Measurements from ENCODE around the gene DNPEP.
"Not testable (repeated sequence)": the region's sequence is repeated elsewhere in the genome, so short reads cannot be mapped to it uniquely, and the experiment has no call there.

DNPEP gene

DNA sequence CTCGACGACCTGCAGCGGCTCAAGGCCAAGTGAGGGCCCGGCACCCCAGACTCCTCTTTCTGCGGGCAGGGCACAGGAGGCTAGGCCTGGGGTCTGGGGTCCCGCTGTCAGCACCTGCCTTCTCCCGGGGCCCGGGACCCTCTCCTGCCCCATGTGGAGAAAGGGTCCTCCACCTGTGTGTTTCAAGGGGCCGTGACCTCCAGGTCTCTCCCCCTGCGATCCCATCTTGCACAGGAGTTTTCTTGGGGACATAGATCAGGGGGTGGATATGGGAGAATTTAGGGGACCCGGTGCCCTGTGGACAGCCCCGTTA is 31.3 kb upstream of the DNPEP start:
- DNase-seq, result no peak

DNA sequence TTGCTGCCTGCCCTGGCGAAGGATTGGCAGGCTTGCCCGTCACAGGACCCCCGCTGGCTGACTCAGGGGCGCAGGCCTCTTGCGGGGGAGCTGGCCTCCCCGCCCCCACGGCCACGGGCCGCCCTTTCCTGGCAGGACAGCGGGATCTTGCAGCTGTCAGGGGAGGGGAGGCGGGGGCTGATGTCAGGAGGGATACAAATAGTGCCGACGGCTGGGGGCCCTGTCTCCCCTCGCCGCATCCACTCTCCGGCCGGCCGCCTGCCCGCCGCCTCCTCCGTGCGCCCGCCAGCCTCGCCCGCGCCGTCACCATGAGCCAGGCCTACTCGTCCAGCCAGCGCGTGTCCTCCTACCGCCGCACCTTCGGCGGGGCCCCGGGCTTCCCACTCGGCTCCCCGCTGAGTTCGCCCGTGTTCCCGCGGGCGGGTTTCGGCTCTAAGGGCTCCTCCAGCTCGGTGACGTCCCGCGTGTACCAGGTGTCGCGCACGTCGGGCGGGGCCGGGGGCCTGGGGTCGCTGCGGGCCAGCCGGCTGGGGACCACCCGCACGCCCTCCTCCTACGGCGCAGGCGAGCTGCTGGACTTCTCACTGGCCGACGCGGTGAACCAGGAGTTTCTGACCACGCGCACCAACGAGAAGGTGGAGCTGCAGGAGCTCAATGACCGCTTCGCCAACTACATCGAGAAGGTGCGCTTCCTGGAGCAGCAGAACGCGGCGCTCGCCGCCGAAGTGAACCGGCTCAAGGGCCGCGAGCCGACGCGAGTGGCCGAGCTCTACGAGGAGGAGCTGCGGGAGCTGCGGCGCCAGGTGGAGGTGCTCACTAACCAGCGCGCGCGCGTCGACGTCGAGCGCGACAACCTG is 30.7 kb upstream of the DNPEP start, which contains the start of gene DES:
Gene DES (plus strand): TSS at position 223 of the 857 bp plus-strand sequence. CDS start 86 bp downstream, at position 309.
- no peak for DNase-seq

DNA sequence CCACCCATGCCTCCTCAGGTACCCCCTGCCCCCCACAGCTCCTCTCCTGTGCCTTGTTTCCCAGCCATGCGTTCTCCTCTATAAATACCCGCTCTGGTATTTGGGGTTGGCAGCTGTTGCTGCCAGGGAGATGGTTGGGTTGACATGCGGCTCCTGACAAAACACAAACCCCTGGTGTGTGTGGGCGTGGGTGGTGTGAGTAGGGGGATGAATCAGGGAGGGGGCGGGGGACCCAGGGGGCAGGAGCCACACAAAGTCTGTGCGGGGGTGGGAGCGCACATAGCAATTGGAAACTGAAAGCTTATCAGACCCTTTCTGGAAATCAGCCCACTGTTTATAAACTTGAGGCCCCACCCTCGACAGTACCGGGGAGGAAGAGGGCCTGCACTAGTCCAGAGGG is 29.7 kb upstream of the DNPEP start:
- no peak for DNase-seq

DNA sequence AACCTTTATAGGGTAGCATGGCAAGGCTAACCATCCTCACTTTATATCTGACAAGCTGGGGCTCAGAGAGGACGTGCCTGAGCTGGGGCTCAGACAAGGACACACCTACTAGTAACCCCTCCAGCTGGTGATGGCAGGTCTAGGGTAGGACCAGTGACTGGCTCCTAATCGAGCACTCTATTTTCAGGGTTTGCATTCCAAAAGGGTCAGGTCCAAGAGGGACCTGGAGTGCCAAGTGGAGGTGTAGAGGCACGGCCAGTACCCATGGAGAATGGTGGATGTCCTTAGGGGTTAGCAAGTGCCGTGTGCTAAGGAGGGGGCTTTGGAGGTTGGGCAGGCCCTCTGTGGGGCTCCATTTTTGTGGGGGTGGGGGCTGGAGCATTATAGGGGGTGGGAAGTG is 29.2 kb upstream of the DNPEP start:
- no peak for DNase-seq

DNA sequence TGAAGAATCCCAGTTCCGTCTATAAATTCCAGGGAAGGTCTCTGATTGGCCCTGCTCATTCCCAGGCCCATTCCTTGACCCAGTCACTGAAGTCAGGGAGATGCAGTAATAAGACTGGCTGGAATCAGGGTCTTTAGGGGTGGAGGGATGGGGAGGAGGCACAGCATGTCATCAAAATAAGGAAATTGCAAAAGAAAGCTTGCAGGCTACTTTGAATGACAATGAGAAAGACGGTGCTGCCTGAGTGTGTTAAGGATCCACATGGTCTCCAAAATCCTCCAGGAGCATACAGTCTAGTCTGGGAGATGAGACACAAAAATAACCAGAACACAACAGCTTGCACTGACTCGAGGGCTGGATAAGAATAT is 28.5 kb upstream of the DNPEP start:
- DNase-seq, result no peak

DNA sequence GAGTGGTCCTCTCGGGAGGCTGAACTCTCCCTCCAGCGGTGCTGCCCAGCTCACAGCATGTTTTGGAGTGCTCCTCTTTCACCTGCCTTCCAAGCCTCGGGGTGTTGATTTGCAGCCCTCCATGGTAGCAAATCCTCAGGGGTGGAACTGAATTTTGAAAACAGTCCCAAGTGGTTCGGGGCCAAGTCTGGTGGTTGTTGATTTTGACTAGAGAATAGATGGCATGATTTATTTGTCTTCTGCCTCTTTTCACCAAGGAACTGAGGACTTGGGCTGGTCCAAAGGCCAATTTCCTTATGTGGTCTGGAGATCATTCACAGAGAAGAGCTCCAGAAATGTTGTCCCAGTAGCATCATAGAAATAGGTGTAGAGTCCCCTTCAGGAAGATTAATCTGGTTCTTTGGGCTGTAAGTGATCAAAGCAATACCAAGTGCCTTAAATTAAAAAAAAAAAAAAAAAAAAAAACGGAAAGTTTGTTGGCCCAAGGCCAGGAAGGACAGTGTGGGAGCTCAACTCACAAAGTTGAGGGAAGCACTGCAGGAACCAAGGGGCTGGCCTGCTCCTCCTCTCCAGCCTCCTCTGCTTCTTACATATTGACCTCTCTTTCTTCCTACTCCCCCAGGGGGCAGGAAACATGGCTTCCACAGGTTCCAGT is 28.0 kb upstream of the DNPEP start:
- DNase-seq, result no peak

DNA sequence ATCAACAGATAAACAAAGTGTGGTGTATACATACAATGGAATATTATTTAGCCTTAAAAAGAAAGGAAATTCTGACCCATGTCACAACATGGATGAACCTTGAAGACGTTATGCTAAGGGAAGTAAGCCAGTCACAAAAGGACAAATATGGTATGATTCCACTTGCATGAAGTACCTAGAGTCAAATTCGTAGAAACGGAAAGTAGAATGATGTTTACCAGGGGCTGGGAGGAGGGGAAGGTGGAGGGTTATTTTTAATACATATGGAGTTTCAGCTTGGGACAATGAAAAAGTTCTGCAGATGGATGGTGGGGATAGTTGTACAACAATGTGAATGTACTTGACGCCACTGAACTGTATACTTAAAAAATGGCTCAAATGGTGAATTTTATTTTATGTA is 27.1 kb upstream of the DNPEP start:
- DNase-seq, result no peak

DNA sequence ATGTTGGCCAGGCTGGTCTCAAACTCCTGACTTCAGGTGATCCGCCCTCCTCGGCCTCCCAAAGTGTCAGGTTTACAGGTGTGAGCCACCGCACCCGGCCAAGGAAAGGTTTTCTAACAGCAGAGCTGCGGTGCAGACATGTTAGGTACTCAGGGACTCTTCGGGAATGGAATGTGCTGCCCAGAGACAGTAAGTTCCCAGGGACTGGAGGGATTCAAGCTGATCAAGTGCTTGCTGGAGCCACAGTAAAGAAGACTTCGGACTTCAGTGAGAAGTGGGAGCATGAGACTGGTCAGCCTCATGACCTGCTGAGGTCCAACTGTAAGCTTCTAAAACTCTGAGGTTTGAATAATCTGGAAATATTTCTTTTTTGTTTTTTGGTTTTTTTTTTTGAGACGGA is 22.7 kb upstream of the DNPEP start:
- no peak for DNase-seq

DNA sequence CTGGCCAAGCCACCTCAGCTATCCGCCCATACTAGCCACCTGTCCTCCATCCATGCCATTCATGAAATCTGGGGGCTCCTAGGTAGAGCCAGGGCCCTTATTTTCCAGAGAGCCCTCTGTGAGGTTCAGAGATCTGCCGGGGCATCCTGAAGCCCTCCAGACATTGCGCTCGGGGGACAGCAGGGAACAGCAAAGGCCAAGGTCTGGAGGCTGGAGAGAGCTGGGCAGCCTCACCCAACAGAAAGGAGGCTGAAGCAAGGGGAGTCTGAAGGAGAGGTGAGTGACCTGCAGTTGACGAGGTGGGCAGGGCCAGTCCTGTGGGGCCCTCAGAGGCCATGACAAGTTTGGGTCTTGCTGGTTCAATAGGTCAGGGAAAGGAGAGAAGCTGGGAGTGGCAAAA is 21.9 kb upstream of the DNPEP start:
- DNase-seq, result no peak

DNA sequence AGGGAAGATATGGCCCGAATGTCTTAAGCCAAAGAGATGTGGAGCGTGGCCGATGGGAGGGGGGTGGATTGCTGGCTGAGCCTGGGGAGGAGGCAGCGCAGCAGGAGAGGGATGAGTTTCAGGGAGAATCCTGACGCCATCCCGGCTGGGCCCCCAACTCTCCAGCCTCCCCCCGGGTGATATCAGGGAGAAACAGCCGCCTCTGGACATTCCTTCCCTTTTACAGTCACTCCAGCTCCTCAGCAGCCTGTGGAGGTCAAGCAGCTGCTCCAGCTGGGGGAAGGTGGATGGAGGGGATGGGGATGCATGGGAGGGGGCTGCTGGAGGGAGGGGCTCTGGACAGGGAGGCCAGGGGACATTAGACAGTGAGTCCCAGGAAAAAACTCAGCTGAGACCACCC is 20.9 kb upstream of the DNPEP start:
- no peak for DNase-seq

DNA sequence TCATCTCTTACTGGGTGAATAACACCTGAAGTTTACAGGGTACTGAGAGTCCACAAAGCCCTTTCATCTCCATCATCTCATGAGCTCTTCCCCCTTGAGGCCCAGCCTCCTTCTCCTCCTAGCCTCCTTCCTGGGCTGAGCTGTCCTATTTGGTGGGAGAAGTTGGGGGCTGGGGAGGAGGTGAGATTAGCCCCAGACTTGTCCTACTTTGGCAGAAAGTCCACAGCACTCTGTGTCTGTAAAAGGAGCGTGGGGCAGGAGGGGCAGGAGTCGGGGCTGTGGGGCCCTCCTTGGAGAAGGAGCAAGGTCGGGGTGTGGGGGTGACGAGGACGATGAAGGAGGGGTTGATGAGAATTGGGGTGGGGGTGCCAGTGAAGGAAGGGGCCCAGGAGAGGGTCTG is 20.5 kb upstream of the DNPEP start:
- no peak for DNase-seq

DNA sequence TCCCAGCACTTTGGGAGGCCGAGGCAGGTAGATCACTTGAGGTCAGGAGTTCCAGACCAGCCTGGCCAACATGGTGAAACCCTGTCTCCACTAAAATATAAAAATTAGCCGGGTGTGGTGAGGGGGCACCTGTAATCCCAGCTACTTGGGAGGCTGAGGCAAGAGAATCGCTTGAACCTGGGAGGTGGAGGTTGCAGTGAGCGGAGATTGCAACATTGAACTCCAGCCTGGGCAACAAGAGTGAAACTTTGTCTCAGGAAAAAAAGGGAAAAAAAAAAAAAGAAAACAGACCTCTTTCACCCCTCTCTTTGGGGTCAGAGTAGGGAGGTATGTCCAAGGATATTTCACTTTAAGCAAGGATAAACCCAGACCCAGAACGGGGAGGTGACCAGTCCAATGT is 19.6 kb upstream of the DNPEP start:
- DNase-seq, result not testable (repeated sequence)

DNA sequence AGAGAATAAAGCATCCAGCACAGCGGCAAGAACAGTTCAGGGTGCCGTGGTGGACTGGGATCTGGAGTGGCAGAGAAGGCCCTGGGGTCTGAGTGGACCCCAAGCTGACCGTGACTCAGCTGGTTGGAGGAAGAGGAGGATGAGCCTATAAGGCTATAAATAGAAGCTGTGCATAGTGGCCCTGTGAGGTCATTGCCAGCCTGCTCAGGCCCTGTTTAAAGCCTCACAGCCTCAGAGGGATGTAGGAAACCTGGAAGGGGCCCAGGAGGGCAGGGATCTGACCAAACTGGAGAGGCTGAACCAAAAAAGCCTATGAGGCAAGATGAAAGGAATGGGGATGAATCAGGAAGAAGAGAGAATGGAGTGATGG is 19.1 kb upstream of the DNPEP start:
- DNase-seq, result no peak

DNA sequence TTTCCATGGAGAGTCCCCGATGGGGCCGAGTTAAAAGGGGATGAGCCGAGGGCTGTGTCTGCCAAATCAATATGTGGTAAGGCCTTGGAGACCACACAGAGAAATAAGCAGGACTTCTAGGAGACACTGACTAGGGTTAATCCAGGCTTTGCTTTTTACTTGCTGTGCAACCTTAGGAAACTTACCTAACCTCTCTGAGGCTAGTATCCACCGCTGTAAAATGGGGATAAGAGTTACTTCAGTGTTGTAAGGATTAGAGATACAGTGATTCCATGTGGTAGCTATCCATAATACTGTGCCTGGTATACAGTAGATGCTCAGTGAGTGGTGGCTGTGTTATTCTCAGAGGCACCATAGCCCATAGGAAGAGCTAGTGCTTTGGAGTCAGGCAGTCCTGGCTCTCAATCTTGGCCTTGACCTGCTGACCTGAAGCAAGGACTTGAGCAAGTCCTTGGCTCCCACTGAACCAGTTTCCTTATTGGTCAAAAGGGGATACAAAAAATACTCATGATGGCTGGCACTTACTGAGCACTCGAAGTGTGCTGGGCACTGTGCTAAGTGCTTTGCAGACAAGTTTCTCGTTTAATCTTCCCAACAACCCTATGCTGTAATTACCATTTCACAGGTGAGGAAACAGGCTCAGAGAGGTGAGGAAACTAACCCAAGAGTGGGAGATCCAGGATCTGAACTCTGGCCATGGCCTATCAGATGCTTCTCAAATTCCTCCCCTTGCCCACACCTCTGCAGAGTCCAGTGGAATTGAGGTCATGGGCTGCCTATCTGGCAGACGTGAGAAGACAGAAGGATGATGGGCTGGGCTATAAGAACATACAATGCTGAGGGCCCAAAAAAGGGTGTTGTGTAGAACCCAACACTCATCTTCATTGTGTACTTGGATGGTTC is 18.5 kb upstream of the DNPEP start:
- no peak for DNase-seq

DNA sequence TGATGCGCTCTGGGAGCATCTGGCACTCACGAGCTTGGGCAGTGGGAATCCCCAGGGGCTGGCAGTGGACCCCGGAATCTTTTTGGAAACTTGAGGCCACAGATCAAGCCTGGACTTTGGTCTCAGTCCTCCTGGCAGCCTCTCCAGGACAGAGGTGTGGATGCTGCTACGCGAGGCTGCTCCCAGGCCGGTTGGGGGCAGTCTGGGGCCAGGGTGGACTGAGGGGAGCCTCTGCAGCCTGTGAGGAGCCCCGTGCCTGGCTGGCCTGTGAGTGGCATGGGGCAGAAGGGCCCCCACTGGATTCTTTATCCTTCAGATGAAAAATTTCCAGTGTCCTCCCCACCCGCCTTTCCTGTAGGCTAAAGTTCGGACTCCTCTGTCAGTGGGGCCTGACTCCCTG is 17.7 kb upstream of the DNPEP start:
- DNase-seq, result no peak

DNA sequence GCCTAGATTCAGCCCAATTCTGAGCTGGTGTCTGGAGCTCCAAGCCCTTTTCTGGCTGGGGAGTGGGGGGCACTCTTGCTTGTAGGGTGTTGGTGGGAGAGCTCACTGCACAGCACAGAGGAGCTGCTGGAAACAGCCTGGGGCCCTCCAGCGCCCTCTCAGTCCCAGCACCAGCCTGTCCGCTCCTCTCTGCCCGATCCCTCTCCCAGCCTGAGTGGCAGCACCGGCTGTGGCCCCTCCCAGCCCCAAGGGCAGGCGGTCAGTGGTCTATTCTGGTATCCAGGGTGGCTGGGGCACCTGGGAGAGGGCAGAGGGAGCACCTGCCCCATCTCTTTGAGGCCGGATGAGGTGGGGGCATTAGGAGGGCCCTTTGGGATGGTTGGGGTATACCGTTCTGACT is 17.2 kb upstream of the DNPEP start:
- DNase-seq, result no peak

DNA sequence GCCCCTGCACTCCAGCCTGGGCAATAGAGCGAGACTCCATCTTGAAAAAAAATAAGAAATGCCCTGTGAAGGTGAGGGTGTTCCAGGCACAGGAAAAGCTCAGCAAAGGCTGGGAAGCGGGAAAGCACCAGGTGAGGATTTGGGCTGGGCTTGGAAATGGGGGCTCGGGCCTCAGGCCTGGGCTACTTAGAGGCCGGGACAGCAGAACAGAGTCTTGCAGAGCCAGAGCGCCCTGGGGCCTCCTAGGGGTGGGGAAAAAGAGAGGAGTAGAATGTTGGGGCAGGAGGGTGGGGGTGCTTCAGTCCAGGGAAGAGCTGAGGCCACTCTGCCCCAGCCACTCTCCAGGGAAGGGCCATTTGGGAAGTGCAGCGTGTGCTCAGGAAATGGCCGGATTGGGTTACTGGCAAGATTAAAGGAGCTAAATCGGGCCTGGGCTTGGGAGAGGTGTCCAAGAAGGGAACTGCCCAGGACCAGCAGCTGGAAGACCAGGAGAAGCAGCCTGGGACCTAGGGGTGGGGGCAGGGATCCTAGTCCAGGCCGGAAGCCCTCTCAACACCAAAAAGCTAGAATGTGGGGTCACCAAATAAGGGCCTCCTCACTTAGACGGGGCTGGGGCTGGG is 16.7 kb upstream of the DNPEP start:
- DNase-seq, result no peak

DNA sequence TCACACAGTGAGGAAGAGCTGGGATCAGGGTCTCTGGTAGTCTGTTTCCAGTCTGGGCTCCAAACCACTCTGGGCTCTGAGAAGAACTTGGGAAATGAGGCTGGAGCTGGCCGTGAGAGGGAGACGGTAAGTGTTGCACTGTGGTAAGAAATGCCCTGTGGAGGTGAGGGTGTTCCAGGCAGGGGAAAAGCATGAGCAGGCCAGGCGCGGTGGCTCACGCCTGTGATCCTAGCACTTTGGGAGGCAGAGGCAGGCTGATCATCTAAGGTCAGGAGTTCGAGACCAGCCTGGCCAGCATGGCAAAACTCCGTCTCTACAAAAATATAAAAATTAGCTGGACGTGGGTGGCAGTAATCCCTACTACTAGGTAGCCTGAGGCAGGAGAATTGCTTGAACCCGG is 16.1 kb upstream of the DNPEP start:
- no peak for DNase-seq

DNA sequence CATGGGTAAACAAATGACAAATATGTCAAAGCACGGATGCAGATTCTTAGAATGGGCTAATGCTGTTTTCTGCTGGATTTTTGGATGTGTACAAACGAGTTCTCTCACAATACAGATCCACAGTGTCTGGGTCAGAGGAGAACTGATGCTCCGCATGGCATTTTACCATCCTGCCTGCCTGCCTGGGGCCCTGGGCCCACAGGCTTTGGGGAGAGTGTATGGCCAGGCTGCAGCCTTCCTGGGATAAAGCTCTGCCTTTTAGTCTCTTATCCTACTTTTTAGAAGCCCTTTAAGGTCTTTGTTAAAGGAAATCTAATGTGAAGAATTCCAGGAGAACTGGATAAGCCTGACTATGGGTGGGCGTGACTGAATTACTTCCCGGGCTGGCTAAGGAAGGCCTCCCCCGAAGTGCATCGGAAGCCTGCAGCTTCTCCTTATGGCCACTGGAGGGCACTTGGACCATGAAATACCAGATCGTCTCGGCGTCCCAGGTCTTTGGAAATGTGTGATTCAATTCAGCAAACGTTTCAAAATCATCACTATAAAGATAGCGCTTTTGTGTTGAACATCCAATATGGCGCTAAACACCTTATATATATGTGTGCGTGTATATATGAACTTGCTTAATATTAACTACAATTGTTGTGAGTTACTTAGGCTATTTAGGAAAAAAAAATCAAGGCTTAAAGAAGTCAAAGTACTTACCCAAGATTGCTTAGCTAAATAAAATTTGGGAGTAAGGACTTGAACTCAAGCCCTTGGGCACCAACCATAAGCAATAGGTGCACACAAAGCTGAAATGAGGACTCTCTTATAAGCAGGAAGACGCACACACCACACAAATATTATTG is 15.2 kb upstream of the DNPEP start:
- peak; percentile 49 for DNase-seq

DNA sequence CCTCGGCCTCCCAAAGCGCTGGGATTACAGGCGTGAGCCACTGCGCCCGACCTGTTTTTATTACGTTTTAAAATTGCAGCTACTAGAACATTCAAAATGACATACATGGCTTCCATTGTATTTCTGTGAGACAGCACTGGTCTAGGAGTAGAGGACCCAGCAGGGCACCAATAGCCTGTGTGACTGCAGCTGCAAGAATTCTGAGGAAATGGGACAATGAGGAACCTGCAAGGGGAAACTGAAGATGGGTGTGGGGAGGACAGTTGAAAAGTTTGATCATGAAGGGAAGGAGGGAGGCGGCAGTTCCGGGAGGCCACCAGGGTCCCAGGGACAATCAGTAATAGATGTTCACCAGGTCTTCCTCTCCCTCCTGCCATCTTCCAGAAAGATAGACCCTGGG is 13.9 kb upstream of the DNPEP start:
- no peak for DNase-seq

DNA sequence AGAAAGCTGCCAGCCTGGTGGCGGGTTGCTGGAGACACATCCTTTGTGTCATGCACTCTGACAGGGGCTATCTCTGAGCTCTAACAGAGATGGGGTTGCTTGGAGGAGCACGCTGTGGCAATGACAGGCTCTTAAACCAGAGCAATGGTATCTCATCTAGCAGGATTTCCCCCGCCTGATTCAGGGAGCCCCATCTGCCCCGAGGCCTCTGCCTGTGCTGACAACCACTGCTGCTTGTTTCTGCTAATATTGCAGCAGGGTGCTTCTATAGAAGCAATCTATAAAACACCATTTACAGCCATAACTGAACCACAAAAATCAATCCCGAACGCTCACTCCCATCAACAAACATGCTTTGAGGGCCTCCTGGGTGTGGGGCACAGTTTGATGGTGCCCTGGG is 12.8 kb upstream of the DNPEP start:
- no peak for DNase-seq

DNA sequence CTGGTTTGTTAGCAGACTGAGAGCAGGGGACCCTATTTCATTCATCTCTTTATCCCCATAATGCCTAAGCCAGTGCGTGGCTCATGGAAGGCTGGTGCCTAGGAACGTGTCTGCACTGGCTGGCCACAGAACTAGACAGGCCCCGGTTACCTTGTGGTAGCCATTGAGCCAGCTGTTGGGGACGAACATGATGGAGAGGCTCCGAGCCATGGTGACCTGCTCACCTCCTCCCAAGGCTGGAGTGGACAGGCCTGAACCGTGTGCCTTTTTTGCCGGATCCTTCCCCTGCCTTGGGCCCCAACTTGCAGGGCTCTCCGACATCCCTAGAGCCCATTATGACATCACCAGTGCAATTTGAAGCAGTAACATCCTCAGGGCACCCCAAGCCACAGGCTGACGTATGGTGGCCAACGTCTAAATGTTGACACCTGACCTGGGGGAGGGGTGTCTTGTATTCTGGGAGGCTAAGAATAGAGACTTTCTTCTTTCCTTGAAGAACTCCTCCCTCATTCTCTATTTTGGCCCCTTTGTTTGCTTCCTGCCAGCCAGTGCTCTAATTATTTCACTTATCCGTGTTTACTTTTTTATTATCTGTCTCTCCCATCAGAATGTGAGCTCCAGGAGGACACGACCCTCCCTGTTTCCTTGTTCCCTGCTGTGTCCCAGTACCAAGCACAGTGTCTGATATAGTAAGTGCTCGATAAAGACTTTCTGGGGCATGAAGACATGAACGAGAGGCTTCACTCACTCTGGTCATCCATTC is 12.2 kb upstream of the DNPEP start:
- no peak for DNase-seq
